Measurements from ENCODE around the gene SLC15A4.
"Not testable (repeated sequence)": the region's sequence is repeated elsewhere in the genome, so short reads cannot be mapped to it uniquely, and the experiment has no call there.

The SLC15A4 gene

GRCh38 chr12:128814411-128815261, 9.1 kb downstream of the SLC15A4 start:
- no peak for DNase-seq
- no peak for ATAC-seq

- DNase-seq (no peak), ATAC-seq (no peak)
Measured at GRCh38 chr12:128813883-128814282, 9.9 kb downstream of the SLC15A4 start.

GRCh38 chr12:128813392-128813791, 10.4 kb downstream of the SLC15A4 start:
- ATAC-seq (no peak), DNase-seq (no peak)

- ATAC-seq (no peak), DNase-seq (no peak)
Measured at GRCh38 chr12:128811806-128812205, 12.0 kb downstream of the SLC15A4 start.

GRCh38 chr12:128810182-128811127, 13.3 kb downstream of the SLC15A4 start:
- DNase-seq (no peak), ATAC-seq (peak; percentile 77)

GRCh38 chr12:128808651-128809050, 15.1 kb downstream of the SLC15A4 start:
- DNase-seq = no peak
- no peak for ATAC-seq

GRCh38 chr12:128807161-128807724, 16.5 kb downstream of the SLC15A4 start:
- no peak for ATAC-seq
- DNase-seq = no peak

- ATAC-seq = no peak
Measured at GRCh38 chr12:128806573-128806972, 17.2 kb downstream of the SLC15A4 start.

GRCh38 chr12:128805406-128805805, 18.4 kb downstream of the SLC15A4 start:
- DNase-seq, ATAC-seq: not testable (repeated sequence)

More at GRCh38 chr12:128806573-128806972, 17.2 kb downstream of the SLC15A4 start:
- DNase-seq = no peak

- DNase-seq (no peak), ATAC-seq (no peak)
Measured at GRCh38 chr12:128804762-128805161, 19.0 kb downstream of the SLC15A4 start.

GRCh38 chr12:128803788-128804187, 20.0 kb downstream of the SLC15A4 start:
- ATAC-seq (no peak), DNase-seq (no peak)

- no peak for DNase-seq
- no peak for ATAC-seq
Measured at GRCh38 chr12:128802756-128803155, 21.0 kb downstream of the SLC15A4 start.

- peak; percentile 77 for ATAC-seq
- DNase-seq = no peak
Measured at GRCh38 chr12:128801879-128802391, 21.8 kb downstream of the SLC15A4 start.

GRCh38 chr12:128800606-128801005, 23.2 kb downstream of the SLC15A4 start:
- DNase-seq (no peak), ATAC-seq (no peak)

GRCh38 chr12:128798571-128799341, 25.0 kb downstream of the SLC15A4 start:
- ATAC-seq (no peak), DNase-seq (no peak)

GRCh38 chr12:128797119-128798118, 26.3 kb downstream of the SLC15A4 start:
- no peak for DNase-seq

GRCh38 chr12:128796439-128797118, 27.2 kb downstream of the SLC15A4 start:
- DNase-seq (no peak), ATAC-seq (no peak)

More at GRCh38 chr12:128797119-128798118, 26.3 kb downstream of the SLC15A4 start:
- no peak for ATAC-seq

GRCh38 chr12:128795530-128796361, 28.0 kb downstream of the SLC15A4 start:
- DNase-seq (no peak), ATAC-seq (no peak)
